Neuronal stem cell (in vitro differentiated cells): ENCODE data around the gene BCL3.

Source experiments
- DNase-seq: peaks from one replicate; pipeline ENCODE4 v3.0.0-alpha.2; 2013; ENCODE audit warnings: low spot score
- H2AFZ ChIP-seq: one replicate; pipeline ENCODE4 v1.6.1; 2013; ENCODE audit warnings: mild to moderate bottlenecking, low read length, inconsistent platforms
- H2AK5ac ChIP-seq: 2 replicates; pipeline ENCODE4 v1.6.1; 2013; ENCODE audit warnings: low read depth, mild to moderate bottlenecking, inconsistent platforms, low read length, moderate library complexity, mixed read lengths
- H2BK120ac ChIP-seq: 2 replicates; pipeline ENCODE4 v1.6.1; 2013; ENCODE audit warnings: low read depth, mild to moderate bottlenecking, inconsistent platforms, low read length, moderate library complexity, mixed read lengths
- H2BK12ac ChIP-seq: one replicate; pipeline ENCODE4 v1.6.1; 2013; ENCODE audit warnings: low read length, inconsistent platforms
- H2BK15ac ChIP-seq: 2 replicates; pipeline ENCODE4 v1.6.1; 2013; ENCODE audit warnings: mild to moderate bottlenecking, low read length, inconsistent platforms, mixed read lengths
- H2BK5ac ChIP-seq: one replicate; pipeline ENCODE4 v1.6.1; 2013; ENCODE audit warnings: inconsistent platforms, mild to moderate bottlenecking, low read length, moderate library complexity
- H3K14ac ChIP-seq: one replicate; pipeline ENCODE4 v1.6.1; 2013; ENCODE audit warnings: low read length, inconsistent platforms
- H3K18ac ChIP-seq: 2 replicates; pipeline ENCODE4 v1.6.1; 2013; ENCODE audit warnings: low read length, inconsistent platforms
- H3K23ac ChIP-seq: 2 replicates; pipeline ENCODE4 v1.6.1; 2013; ENCODE audit warnings: low read depth, mild to moderate bottlenecking, mixed read lengths, low read length, inconsistent platforms; ENCODE audit not compliant: poor library complexity
- H3K27ac ChIP-seq: replicated peaks from 3 replicates; pipeline ENCODE4 v1.5.1; 2013; ENCODE audit warnings: low read length, inconsistent platforms
- H3K27me3 ChIP-seq, 3 experiments: 2 replicates each; pipeline ENCODE4 v1.6.1; 2013; ENCODE audit warnings: low read length in 3 of 3, mild to moderate bottlenecking in 2 of 3, inconsistent platforms in 1 of 3, low read depth in 1 of 3, mixed read lengths in 1 of 3, moderate library complexity in 1 of 3; ENCODE audit not compliant: control insufficient read depth in 3 of 3, insufficient read depth in 3 of 3
- H3K36me3 ChIP-seq, 2 donors: replicated peaks in 1 of 2; 2 replicates each; pipeline ENCODE4 v1.6.1; 2013; ENCODE audit warnings: low read length in 2 of 2; ENCODE audit not compliant: control insufficient read depth in 2 of 2, insufficient read depth in 2 of 2
- H3K4ac ChIP-seq: 2 replicates; pipeline ENCODE4 v1.6.1; 2013; ENCODE audit warnings: inconsistent platforms, mild to moderate bottlenecking, low read length, moderate library complexity
- H3K4me1 ChIP-seq, 2 donors: 1 replicate in 1 of 2; 2 replicates in 1 of 2; pipeline ENCODE4 v1.6.1; 2013; ENCODE audit warnings: low read length in 2 of 2, low read depth in 1 of 2; ENCODE audit not compliant: control insufficient read depth in 2 of 2, insufficient read depth in 1 of 2
- H3K4me2 ChIP-seq: one replicate; pipeline ENCODE4 v1.6.1; 2013; ENCODE audit warnings: mild to moderate bottlenecking, low read length, inconsistent platforms; ENCODE audit not compliant: insufficient read depth, poor library complexity, severe bottlenecking
- H3K4me3 ChIP-seq, 2 donors: 2 replicates each; pipeline ENCODE4 v1.5.1; 2013; ENCODE audit warnings: low read length in 2 of 2, mild to moderate bottlenecking in 2 of 2, inconsistent platforms in 1 of 2, moderate library complexity in 1 of 2
- H3K79me1 ChIP-seq: one replicate; pipeline ENCODE4 v1.6.1; 2013; ENCODE audit warnings: low read depth, mild to moderate bottlenecking, inconsistent platforms, low read length, moderate library complexity
- H3K9ac ChIP-seq: one replicate; pipeline ENCODE4 v1.6.1; 2013; ENCODE audit warnings: mild to moderate bottlenecking, low read depth, low read length, inconsistent platforms; ENCODE audit not compliant: poor library complexity
- H3K9me3 ChIP-seq, 2 donors: replicated peaks in 1 of 2; 2 replicates each; pipeline versions ENCODE3 to v1.6.1; 2013; ENCODE audit warnings: low read length in 2 of 2, mild to moderate bottlenecking in 2 of 2, inconsistent platforms in 1 of 2, low read depth in 1 of 2, mixed read lengths in 1 of 2, moderate library complexity in 1 of 2; ENCODE audit not compliant: control insufficient read depth in 2 of 2, insufficient read depth in 1 of 2
- H4K8ac ChIP-seq: one replicate; pipeline ENCODE4 v1.6.1; 2013; ENCODE audit warnings: low read depth, mild to moderate bottlenecking, inconsistent platforms, low read length, moderate library complexity
- H4K91ac ChIP-seq: one replicate; pipeline ENCODE4 v1.6.1; 2013; ENCODE audit warnings: low read length, low read depth, mild to moderate bottlenecking, inconsistent platforms; ENCODE audit not compliant: poor library complexity
- WGBS, 2 donors: extraction: QIAGEN DNeasy Blood & Tissue Kit; methylation state at CpG; one replicate each; pipeline ENCODE4 v1.1.7; 2013; ENCODE audit warnings: missing lambda C conversion rate in 2 of 2, mixed read lengths in 1 of 2; ENCODE audit not compliant: insufficient read length in 2 of 2, insufficient replicate concordance in 1 of 2; ENCODE audit errors: extremely low coverage in 2 of 2; 5-methylcytosine and 5-hydroxymethylcytosine counted together

The BCL3 gene

GRCh38 chr19:44738603-44739558, 9.6 kb upstream of the BCL3 start:
- H2AFZ ChIP-seq = no peak overlapping the region

GRCh38 chr19:44740351-44740824, 8.1 kb upstream of the BCL3 start:
- no CpG with 5 or more reads among the region's 3 CpGs for WGBS, 2 donors
- Histone ChIP-seq H3K23ac (no peak overlapping the region), H2AFZ (no peak overlapping the region), H2BK12ac (no peak overlapping the region), H3K79me1 (no peaks in the 10 kb centered on the region), H3K18ac (no peak overlapping the region), H3K9ac (no peak overlapping the region), H3K27me3 (peaks cover 0 to 25% (median 0%) of the 10 kb centered on the region in 3 experiments), H3K4ac (no peak overlapping the region), H3K9me3 (peaks cover 0 to 1% of the 10 kb centered on the region in 2 donors), H3K4me3 (no peak overlapping the region), H3K4me1 (peaks cover 4 to 9% of the 10 kb centered on the region in 2 donors), H2BK5ac (no peak overlapping the region), H3K27ac (no peak overlapping the region), H3K36me3 (no peaks in the 10 kb centered on the region), H3K4me2 (no peak overlapping the region), H3K14ac (no peak overlapping the region), H4K8ac (no peak overlapping the region), H2BK120ac (no peak overlapping the region), H4K91ac (no peak overlapping the region), H2AK5ac (no peak overlapping the region), H2BK15ac (no peak overlapping the region)
- no peak for DNase-seq

More at GRCh38 chr19:44738603-44739558, 9.6 kb upstream of the BCL3 start:
- Histone ChIP-seq H3K23ac (no peak overlapping the region), H3K4me3 (no peak overlapping the region), H2BK5ac (no peak overlapping the region), H3K4me2 (no peak overlapping the region), H3K4ac (no peak overlapping the region), H2AK5ac (peak overlapping the region; percentile 82), H2BK12ac (no peak overlapping the region), H2BK120ac (no peak overlapping the region), H4K8ac (no peak overlapping the region), H3K9me3 (peaks cover 0 to 1% of the 10 kb centered on the region in 2 donors), H3K14ac (no peak overlapping the region), H3K18ac (peak overlapping the region; percentile 21), H3K79me1 (no peaks in the 10 kb centered on the region), H3K36me3 (no peaks in the 10 kb centered on the region), H3K27ac (no peak overlapping the region), H3K4me1 (peaks cover 4 to 5% of the 10 kb centered on the region in 2 donors), H3K27me3 (peaks cover 0 to 21% (median 0%) of the 10 kb centered on the region in 3 experiments), H2BK15ac (no peak overlapping the region), H4K91ac (no peak overlapping the region), H3K9ac (no peak overlapping the region)
- no peak for DNase-seq
- WGBS, 2 donors = no CpG with 5 or more reads among the region's 11 CpGs

- Histone ChIP-seq H3K4me2 (no peak overlapping the region), H3K9ac (no peak overlapping the region), H3K4me1 (peaks cover 4 to 9% of the 10 kb centered on the region in 2 donors), H4K8ac (no peak overlapping the region), H3K14ac (no peak overlapping the region), H2BK120ac (no peak overlapping the region), H3K9me3 (peaks cover 0 to 1% of the 10 kb centered on the region in 2 donors), H2AK5ac (no peak overlapping the region), H3K27ac (no peak overlapping the region), H4K91ac (no peak overlapping the region), H2AFZ (no peak overlapping the region), H3K79me1 (no peaks in the 10 kb centered on the region), H2BK15ac (no peak overlapping the region), H2BK5ac (no peak overlapping the region), H3K27me3 (peaks cover 0 to 34% (median 9%) of the 10 kb centered on the region in 3 experiments), H3K36me3 (no peaks in the 10 kb centered on the region), H2BK12ac (no peak overlapping the region), H3K23ac (no peak overlapping the region), H3K18ac (no peak overlapping the region), H3K4ac (no peak overlapping the region), H3K4me3 (no peak overlapping the region)
- no peak for DNase-seq
- no CpG with 5 or more reads among the region's 6 CpGs for WGBS, 2 donors
Observed at GRCh38 chr19:44741258-44741731, 7.2 kb upstream of the BCL3 start.

- Histone ChIP-seq H3K27me3 (peaks cover 0 to 40% (median 14%) of the 10 kb centered on the region in 3 experiments), H3K27ac (no peak overlapping the region), H3K9me3 (peaks cover 0 to 1% of the 10 kb centered on the region in 2 donors), H3K4me1 (peaks cover 4 to 9% of the 10 kb centered on the region in 2 donors), H2BK120ac (no peak overlapping the region), H2AFZ (peak overlapping the region; percentile 79), H2BK15ac (peak overlapping the region; percentile 72), H3K4me3 (no peak overlapping the region), H3K18ac (peak overlapping the region; percentile 85), H3K9ac (no peak overlapping the region), H3K36me3 (no peaks in the 10 kb centered on the region), H4K8ac (no peak overlapping the region), H3K79me1 (no peaks in the 10 kb centered on the region), H4K91ac (no peak overlapping the region), H2AK5ac (peak overlapping the region; percentile 92), H3K14ac (peak overlapping the region; percentile 40), H2BK12ac (no peak overlapping the region), H3K23ac (peak overlapping the region; percentile 75), H3K4ac (no peak overlapping the region), H2BK5ac (no peak overlapping the region), H3K4me2 (no peak overlapping the region)
- DNase-seq = no peak
- no CpG with 5 or more reads among the region's 13 CpGs for WGBS, 2 donors
Observed at GRCh38 chr19:44741841-44742329, 6.6 kb upstream of the BCL3 start.
